GM19025 (cell line): Measurements from ENCODE around the gene ANXA6.
A peak's percentile ranks its signal among the peaks of the same experiment; 100 is the strongest.

Experiments used
- ATAC-seq: cut with Tn5 transposase; IDR thresholded peaks from one replicate; pipeline ENCODE4 v1.9.1; 2021; ENCODE audit warnings: mild to moderate bottlenecking, low read depth, moderate library complexity; ENCODE audit not compliant: unreplicated experiment

ANXA6 gene

DNA sequence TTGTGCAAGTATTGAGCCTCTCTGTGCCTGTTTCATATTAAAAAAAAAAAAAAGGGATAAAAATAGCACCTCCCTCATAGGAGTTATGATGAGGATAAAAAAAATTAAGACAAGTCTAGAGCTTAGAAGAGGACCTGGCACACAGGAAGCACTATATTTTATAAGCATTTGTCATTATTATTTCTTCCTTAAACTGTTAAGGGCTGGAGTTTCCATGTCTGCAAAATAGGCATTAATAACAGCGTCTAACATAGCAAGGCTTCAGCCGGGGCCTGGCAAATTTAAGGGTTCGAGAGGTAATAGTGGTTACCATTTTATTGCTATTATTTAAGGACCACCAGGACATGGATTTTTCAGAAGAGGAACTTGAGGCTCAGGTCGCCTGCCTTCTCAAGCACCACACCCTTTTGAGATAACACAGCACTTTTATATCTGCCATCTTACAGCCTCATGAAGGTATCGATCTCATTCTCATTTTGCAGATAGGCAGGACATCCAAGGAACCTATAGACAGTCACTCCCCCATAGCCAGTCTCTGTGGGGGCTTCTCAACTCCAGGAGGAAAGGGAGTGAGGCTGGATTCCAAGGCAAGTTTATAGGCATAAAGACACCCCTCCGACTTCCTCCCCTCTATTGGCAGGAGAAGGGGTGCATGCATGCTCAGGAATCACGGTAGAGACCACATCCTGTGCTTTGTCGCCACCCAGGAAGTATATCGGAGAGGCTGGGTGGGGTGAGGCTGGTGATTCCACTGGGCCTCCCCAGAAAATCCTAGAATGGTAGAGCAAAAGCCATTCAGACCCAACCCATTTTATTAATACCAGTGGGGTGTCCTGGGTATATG, 2.4 kb downstream of the ANXA6 start:
- ATAC-seq: no peak

DNA sequence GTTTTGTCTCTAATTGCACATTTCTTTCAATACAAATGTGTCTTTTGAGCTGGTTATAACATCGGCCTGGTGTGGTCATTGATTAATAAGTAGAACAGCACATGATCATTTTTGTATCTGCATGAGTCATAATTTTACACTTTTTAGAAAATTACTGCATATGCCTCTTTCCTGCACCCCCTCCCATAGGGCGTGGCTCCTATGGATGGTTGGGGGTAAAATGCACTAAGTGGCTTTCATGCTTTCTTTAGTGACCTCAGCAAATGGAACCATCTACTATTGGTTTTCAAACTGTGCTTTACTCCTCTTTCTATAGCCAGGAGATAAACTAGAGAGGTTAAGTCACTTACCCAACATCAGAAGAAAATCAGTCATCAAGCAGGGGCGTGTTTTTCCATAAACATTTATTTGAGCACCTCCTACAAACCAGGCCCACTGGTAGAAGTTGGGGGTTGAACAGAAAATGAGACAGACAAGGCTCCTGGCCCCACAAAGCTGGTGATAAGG, 3.8 kb downstream of the ANXA6 start:
- ATAC-seq: no peak

DNA sequence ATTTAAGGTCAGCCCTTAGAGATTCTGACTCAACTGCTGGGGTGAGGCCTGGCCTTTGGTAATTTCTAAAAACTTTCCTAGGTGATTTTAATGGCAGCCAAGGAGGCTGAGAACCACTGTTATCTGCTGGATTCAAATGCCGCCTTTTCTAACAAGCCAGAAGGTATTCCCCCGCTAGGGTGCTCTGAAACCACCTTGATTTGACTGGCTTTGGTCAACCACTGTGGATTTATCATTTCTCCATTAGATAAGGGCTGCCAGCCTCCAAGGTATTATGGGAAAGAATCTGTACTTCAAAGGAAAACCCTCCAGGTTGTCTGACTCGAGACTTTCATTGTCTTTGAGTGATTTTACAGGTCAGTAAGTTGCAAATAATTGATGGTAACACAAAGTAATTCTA, 4.3 kb downstream of the ANXA6 start:
- no peak for ATAC-seq

DNA sequence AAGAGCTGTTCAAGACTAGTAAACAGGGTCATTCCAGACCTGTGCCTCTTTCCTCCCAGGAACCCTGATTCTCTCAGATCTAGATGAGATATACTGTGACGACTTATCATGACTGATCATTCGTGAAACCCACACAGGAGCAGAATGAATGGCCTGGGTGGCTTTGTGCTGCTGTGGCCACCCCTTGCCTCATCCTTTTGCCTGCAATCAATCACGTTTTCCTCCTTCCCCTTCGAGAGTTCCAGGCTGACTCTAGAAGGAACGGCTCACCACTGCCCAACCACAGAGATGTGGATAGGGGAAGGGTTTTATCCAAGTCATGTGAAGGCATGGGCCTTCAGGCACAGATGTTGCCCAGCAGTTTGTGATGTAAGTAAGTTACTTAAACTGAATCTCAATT, 5.8 kb downstream of the ANXA6 start:
- peak; percentile 32 for ATAC-seq

DNA sequence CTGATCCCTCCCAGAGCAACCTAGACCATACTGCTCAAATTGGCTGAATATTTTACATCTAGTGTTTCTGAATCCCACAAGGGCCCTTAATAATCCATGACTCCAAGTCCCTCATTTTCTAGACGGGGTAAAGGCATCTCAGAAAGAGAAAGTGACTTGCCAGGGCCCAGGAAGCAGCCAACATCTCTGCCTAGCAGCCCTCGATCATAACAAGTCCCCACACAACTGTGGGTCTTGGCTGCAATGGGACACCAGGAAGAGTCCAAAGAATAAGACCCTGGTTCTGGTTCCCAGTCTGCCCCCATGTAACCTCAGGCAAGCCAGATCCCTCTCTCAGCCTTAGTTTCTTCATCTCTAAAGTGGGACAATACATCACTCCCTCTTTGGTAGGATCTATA, 6.3 kb downstream of the ANXA6 start:
- no peak for ATAC-seq

DNA sequence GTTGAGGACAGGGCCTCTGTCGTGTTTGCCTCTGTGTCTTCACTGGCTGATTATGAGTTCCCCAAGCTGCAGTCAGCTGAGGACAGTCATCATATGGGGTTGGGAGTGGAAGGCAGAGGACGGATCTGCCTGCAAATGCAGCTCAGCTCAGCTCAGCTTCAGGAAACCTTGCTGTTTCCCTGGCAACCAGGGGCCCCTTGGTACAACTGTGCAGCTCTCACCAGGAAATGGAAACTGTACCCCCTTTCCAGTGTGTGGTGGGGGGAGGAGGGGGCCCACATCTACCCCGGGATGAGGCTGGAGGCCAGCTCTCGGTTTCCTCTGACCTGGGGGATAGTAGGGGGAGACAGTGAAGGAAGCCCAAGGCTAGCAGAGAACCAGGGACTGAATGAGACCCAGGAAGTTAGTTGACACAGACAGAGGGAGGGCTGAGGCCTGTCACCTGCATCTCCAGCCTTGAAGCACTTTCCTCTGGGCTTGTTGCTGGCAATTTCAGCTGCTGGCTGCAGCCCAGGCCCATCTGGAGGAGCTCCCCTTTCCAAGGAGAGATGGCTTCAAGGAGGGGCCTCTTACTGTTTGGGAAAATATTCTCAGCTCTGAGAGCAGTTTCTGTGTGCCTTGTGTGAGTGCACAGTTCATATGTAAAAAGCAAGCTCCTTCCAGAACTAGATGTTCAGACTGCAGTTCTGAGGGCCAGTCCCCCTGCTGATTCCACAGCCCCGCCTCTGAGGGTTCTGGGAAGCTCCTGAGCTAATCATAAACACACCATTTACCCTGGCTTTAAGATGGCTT, 6.9 kb downstream of the ANXA6 start:
- ATAC-seq: peak; percentile 30

DNA sequence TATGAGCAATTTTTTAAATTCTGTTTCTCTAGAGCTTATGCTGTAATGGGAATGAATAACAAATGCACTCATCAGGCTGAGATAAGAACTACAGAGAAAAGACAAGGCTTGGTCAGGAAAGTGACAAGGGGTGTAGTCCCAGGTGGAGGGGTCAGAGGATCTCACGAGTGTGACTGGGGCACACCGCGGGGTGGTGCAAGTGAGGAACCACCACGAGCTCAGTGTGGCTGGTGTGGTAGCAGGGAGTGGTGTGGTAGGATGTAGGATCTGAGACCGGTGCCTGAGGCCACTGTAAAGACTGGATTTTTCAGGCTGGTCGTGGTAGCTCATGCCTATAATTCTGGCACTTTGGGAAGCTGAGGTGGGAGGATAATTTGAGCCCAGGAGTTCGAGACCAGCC, 9.0 kb downstream of the ANXA6 start:
- no peak for ATAC-seq

DNA sequence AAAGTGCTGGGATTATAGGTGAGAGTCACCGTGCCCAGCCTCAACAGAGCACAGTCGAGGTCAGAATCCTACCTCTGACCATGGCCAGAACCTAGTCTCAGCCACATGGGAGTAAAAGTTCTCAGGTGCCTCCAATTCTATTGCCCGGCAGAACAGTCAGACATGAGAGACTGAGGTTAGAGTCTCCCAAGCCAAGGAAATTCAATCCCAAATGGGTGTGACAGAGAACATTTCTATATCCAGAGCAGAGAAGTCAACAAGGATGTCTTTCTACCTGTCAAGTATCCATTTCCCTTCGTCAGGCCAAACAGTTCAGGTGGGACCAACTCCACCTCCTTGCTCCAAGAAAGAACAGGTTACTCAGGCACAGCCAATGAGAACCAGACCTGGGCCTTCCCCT, 10.5 kb downstream of the ANXA6 start:
- no peak for ATAC-seq

DNA sequence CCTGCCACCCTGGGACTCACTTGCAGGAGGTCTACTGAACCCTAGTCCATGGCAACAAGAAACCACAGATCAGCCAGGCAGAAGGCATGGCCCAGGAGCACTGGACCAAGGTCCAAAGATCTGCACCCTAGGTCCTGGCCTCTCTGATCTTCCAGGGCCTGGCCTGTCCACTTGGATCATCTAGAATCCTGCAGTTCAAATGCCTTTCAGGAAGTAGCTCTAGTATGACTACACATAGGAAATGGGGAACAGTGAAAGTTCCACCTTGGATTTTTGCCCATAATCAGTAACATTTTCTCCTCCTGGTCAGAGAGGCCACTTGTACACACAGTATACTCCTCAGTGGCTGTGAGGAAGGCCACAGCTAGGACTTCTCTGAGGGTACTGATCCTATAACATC, 11.5 kb downstream of the ANXA6 start:
- ATAC-seq: no peak

DNA sequence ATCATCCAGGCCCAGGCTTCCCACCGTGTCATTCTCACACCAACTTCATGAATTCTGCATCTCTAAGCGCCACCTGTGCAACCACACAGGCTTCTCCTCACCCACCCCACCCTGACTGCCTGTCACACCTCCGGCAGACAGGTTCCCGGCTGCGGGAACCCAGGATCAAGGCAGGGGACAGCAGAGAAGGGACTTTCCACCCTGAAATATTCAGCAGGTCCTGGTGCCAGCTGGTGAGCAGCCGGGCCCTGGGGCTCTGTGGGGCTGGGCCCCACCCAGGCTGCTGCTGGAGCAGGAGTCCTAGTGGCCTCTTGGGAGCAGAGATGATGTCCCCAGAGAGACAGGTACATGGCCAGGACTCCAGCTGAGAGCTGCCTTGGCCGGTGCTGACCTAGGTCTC, 12.7 kb downstream of the ANXA6 start:
- ATAC-seq: peak; percentile 39

DNA sequence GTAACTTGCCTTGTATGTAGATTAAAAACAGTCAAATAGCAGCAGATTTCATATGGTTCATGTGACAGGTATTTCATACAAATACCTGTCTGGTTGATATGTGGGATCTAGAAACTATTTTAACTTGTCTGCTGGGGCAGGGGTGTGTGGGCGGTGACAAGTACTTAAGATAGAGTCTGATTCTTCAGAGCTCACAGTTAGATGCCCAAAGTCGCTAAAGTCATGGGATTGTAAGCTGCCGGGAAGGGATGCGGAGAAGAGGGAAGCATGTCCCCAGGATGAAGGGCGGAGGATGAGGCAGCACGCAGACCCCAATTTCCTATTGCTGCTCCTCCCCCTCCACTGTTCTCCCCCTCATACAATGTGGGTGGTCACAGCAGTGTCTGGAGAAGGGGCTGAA, 13.3 kb downstream of the ANXA6 start:
- no peak for ATAC-seq

DNA sequence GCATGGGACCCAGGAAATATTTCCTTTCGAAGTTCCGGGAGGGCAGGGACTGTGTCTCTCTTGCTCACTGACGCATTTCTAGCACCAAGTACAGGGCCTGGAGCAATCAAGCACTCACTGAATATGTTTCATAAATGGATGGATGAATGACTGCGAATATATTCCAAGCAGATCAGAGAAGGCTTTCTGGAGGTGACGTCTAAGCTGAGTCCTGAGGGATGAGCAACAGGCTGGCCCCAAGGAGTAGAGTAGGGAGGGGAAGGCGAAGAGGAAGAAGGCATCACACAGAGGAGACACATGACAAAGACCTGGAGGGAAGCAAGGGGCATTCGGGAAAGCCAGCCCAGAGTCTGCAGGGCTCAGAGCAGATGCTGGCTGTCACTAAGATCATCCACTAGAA, 13.9 kb downstream of the ANXA6 start:
- no peak for ATAC-seq

DNA sequence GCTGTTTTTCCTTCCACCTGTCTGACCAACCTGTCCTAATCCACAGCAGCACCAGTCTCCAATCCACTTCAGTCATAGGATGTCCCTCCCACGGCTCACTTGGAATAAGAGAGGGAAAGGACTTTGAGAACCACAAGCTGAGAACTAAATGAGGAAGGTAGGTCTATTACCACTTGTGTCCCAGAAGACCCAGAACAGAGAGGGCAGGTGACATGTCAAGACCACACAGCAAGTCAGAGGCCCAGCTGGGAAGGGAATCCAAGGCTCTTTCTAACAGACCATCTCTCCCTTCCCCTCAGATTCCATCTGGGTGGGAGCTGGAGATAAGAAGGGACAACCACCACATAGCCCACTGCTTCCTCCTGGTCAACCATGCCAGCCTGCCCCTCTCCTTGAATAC, 14.6 kb downstream of the ANXA6 start:
- ATAC-seq: no peak

DNA sequence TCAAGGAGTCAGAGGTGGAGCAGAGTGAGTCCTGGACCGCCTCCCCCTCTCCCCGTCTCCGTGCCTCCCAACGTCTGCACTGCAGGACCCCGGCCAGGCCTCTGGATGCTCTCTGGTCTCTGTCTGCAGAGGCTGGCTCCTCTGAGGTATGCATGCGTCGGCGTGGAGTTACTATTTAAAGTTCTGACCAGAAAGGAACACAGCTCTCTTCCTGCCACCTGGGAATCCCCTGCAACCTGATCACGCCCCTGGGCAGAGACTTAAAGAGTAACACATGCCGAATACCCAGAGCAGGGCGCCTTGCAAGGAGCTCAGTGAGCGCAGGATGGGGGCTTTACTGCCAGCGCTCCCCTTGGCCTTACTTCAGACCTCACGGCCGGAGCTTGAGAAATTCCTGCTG, 16.0 kb downstream of the ANXA6 start:
- ATAC-seq: peak; percentile 90

DNA sequence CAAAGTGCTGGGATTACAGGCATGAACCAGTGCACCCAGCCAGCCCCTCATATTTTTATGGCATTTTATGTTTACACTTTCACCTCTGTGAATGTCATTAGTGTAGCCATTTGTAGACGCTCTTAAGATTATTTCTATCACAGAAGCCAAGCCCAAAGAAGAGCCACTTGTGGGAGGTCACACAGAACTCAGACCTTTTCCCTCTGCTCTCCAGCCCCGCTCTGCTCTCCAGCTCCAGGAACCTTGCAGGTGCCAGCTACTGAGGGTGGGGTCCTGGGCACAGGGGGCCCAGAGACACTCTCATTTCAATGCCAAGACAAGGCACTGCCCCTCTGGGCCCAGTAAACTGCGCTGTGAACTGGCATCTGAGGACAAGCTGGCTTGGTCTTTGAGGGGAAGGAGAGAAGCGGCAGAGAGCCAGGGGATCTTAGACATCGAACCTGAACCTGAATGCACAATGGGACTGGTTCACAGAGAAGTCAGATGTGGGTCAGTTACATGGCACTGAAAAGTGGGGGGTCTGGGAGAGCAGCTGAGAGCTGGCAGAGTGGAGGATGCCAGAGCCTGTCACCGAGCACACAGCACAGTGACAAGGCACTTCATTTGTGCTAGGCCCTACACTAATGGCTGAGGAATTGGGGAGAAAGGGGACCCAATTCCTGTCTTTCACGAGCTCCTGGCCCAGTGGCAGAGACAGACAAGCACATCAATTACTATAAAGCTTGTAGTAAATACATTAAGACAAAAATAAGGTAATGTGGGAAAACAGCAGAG, 16.7 kb downstream of the ANXA6 start:
- no peak for ATAC-seq

DNA sequence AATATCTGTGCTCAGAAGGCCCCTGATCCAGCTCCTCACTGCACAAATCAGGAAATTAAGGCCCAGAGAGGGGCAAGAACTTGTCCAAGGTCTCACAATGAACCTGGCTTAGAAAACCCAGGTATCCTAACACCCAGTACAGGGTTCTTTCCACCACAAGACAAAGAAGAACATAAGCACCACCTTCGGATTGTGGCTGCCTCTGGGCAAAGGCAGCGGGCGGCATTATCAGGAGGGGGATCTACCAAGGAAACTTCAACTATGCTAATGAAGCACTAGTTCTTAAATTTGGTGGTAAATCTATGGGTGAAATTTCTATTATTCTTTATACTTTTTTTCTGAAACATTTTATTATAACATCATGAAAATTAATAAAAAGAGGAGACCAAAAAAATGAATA, 17.9 kb downstream of the ANXA6 start:
- ATAC-seq: no peak

DNA sequence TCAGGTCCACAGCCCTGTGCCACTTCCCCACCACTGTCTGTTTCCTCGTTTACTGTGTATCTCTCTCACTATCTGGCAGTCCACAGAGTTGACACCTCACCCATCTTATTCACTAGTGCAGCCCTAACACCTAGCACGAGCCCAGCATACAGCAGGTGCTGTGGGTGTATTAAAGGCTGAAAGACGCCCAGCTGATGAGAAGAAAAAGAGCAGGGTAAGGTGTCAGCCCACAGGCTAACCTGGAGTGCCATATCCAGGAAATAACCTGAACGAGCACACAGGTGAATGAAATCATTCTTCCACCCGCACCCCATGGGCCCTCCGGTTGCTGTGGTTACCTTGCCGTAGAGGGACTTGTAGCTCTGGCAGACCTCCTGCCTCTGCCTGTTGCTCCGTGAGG, 18.6 kb downstream of the ANXA6 start:
- ATAC-seq: no peak

DNA sequence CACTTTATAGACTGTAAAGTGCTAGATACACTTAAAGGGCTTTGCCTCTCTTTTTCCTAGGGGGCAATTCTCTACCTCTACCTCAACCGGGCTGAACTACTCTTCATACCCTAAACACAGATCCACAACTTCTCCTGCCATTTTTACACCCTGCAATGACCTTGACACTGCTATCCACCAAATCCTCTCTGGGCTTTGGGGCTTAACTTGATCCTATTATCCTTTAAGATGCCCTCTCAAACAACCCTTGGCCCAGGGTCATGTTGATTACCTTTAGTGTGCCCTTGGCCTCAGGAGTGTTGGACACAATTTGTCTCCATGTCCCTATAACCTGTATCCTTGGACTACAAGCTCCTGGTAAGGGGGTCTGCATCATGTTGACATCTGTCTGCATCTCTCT, 19.5 kb downstream of the ANXA6 start:
- no peak for ATAC-seq

DNA sequence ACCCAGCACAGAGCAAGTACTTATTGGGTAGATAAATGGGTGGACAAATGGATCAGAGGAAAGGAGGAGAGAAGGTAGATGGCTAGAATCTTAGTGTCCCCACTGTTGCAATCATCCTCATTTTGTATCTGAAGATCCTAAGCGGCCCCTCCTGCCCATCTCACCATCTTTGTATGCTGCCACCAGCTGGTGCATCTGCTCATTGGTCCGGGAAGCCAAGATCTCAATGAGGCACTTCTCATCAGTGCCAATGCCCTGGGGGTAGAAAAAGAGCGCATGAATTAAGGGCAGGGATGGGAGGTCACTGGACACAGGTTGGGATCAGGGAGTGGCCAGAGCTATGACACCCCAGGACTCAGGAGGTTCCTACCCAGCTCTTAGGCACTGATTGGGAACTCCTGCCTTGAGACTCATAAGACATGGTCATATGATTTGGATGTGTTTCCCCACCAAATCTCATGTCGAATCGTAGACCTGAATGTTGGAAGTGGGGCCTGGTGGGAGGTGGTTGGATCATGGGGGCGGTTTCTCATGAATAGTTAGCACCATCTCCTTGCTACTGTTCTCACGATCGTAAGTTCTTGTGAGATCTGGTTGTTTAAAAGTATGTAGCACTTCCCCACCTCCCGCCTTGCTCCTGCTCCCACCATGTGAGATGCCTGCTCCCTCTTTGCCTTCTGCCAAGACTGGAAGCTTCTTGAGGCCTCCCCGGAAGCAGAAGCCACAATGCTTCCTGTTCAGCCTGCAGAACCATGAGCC, 20.3 kb downstream of the ANXA6 start:
- ATAC-seq: no peak

DNA sequence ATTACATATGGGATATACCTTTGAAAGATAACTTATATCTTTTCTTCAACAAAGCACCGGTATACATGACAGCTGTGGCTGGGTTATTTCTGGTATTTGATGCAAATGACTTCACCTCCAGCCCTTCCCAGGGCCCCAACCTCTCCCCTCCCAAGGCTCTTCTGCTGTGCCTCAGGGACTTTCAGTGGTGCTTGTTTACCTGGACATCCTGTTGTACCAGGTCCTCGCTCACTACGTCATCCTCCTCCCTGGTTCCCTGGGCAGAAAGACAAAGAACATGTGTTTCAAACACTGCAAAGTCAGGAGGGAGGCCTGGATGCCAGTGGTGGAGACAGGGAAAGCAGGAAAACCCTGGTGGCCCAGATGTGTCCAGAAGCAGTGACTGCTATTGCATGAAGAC, 23.4 kb downstream of the ANXA6 start:
- ATAC-seq: peak; percentile 72
